Activated naive CD8-positive, alpha-beta T cell treated with anti-CD3 and anti-CD28 coated beads, Interleukin-2, amount 50 U/mL, for 16 hours (primary cell): ENCODE results near the gene DNMT3L.
"Not testable (repeated sequence)": the region's sequence is repeated elsewhere in the genome, so short reads cannot be mapped to it uniquely, and the experiment has no call there.

Experiments
- DNase-seq: peaks from one replicate; pipeline ENCODE4 v3.0.0-alpha.2; 2020; ENCODE audit warnings: low read depth, low spot score

Gene DNMT3L

DNA sequence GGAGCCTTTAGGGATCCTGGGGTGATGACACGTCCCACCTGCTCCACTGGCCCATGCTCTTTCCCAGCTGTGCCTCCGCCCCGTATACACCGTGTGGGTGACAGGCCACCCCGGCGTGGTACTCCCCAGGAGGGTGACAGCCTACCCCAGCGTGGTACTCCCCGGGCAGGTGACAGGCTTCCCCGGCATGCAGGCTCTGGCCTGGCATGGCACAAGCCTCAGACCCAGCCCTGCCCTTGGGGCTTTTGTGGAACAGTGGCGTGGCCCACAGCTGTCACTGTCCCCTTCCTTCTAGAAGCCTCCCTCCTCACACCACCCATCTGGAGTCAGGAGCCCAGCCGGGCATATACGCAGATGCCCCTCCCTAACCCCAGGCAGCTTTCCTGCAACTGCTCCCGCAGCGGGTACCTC is 33.5 kb upstream of the DNMT3L start:
- DNase-seq = no peak

DNA sequence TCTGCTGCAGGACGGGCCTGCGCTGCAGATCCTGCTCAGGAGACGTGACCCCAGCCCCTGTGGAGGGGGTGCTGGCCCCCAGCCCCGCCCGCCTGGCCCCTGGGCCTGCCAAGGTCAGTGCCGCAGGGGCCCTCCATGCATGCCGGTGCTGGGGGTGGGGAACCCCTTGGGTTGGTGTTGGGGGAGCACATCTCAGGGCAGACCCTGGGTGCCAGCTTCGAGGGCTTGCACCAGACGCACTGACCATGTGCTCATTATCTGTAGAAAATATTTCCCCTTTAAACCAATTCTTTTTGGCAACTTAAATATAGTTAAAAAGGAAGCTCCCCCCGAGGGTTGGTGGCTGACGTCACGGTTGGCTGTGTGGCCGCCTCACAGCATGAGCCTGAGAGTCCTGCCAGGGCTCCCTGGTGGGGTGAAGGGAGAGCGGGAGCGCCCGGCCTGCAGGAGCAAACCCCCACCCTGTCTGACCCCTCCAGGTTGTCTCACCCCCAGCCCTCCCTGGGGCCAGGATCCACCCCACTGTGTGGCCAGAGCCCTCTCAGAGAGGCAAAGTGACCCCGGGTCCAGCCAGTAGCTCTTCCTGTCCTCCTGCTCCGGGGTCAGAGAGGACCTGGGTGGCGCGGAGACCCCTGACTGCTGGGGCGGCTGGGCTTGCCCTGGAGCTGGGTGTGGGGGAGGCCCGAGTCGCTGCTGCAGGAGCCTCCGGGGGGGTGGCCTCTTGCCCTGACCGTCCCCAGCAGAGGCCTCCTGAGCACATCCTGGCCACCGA is 32.9 kb upstream of the DNMT3L start:
- no peak for DNase-seq

DNA sequence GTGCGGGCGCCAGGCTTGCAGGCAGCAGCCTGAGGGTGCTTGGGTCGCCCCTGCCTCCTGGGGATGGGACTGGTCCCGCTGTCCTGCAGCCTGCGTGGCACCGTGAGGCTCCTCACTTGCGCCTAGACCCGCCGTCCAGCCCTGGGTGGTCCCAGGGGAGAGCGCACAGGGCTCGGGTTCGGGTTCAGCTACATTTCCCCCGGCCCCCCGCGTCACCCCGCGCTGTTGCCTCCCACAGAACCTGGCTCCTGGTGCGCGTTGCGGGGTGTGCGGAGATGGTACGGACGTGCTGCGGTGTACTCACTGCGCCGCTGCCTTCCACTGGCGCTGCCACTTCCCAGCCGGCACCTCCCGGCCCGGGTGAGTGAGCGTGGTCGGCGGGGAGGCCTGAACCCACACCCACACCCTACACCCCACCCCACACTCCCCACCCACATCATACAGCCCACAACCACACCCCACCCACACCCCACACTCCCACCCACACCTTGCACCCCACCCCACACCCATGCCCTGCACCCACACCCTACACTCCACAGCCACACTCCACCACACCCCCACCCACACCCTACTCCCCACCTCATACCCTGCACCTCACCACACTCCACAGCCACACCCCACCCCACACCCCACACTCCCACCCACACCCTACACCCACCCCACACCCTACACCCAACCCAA is 32.0 kb upstream of the DNMT3L start:
- DNase-seq = no peak

DNA sequence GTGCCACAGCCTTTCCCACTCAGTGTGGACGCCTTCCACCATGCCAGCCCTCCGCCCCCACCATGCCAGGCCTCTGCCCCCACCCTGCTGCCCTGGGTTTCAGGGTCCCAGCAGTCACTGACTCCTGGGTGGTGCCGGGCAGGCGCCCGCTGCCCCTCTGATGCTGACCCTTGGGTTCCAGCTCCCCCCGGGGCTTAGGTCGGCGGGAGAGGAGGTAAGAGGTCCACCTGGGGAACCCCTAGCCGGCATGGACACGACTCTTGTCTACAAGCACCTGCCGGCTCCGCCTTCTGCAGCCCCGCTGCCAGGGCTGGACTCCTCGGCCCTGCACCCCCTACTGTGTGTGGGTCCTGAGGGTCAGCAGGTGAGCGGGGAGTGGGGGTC is 31.1 kb upstream of the DNMT3L start:
- no peak for DNase-seq

DNA sequence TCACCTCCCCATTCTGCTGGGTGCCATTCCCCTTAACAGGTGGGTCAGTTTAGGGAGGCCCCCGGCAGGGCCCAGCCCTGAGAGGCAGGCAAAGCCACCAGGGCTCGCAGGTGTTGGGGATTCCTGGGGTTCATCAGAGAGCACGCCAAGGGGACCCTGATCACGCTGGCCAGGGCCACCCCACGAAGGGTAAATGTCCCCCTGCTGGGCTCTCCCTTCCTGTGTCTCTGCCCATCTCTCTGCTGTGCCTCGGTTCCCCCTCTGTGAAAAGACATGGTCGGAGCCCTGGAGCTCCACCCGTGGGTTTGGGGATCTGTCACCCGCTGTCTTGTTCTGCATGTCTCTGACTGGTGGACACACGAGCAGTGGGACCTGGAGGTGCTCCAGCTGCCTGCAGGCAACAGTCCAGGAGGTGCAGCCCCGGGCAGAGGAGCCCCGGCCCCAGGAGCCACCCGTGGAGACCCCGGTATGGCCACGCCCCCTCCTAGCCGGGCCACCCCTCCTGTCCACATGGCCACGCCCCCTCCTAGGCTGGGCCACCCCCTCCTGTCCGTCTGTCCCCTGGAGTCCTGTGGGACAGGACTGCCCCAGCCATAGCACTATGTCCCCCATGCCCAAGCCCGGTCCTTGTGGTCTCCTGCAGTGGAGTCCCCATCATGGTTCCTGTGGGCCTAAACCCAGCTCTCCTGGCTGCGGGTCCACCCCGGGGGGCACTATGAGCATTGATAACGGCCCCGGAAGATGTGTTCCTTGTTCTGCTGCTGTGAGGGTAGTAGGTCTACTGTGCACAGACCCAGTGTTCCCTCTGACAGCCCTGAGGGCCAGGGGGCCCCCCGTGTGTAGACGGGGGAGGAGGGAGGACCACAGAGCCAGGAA is 30.5 kb upstream of the DNMT3L start:
- no peak for DNase-seq

DNA sequence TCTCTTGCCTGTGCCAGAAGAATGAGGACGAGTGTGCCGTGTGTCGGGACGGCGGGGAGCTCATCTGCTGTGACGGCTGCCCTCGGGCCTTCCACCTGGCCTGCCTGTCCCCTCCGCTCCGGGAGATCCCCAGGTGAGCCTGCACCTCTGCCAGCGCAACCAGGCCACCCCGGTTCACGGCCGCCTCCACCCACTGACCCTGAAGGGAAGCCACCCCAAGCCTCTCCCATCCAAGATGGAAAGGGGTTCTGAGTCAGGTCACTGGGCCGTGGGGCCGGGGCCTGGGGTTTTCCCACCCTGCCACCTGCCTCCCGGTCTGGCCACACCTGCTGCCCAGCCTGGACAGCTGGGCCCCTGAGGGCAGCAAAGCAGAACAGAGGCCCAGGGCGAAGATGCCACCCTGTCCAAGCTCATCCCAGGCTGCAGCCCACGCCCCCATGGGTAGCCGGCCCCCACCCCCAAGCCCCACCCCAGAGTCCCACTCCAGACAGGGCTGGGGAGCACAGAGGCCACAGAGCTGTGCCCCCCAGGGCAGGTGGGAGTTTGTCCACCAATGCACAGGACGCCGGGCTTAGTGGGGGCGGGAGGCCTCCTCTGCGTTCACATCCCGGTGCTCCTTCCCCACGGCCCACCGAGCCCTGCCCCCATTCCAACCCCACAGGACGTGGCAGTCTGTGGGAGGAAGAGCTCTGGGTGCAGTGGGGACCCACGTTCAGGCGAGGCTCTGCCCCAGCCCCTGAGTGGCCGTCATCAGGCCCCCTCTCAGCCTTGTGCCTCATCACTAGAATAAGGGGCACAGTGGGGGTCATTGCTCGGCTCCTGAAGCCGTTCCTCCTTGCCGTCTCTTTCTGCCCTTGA is 29.6 kb upstream of the DNMT3L start:
- DNase-seq = no peak

DNA sequence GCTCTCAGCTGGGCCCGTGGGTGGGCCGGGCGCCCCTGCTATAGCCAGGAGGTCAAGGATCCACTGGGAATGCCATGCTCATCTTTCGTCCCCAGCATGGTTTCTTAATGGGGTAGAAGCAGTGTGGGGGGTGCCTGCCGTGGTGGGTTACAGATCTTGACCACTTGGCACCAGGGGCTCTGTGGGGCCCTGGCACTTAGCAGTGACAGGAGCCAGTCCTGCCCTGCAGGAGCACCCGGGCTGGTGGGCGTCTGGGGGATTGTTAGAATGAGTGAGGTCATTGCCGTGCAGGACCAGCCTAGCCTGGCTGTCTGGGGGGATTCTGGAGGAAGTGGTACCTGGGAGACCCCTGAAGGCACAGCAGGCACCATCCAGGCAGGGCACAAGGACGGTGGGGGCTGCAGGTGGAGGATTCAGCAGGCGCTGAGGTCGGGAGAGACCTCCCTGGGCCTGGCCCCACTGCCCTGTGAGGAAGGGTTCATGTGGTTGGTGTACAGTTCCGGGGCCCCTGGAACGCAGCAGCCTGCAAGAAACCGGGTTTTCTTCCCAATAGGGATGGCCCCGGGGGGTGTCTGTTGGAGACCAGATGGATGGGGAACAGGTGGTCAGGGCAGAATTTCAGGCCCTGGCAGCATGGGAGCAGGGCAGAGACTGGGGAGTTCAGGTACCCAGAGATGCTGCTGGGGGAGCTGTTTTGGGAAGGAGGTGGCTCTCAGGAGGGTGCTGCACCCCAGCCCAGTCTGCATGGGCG is 28.8 kb upstream of the DNMT3L start:
- DNase-seq = no peak

DNA sequence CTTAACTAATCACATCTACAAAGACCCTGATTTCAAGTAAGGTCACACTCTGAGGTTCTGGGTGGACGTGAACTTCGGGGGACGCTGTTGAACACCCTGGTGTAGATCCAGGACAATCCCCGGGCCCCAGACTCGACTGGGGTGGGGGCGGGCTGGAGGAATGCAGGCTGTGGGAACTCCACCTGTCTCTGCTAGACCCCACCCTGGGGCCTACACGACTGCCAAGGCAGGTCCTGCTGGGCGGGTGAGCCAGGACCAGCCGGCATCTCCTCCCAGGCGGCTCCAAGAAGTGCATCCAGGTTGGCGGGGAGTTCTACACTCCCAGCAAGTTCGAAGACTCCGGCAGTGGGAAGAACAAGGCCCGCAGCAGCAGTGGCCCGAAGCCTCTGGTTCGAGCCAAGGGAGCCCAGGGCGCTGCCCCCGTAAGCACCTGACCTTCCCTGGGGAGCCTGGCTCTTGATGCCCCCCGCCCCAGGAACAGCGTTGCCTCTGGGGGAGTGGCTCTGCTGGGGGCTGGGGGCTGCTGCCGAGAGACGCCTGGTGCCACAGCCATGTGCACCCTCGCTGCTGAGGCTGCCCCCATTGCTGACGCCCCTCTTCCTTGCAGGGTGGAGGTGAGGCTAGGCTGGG is 27.8 kb upstream of the DNMT3L start:
- DNase-seq = no peak

DNA sequence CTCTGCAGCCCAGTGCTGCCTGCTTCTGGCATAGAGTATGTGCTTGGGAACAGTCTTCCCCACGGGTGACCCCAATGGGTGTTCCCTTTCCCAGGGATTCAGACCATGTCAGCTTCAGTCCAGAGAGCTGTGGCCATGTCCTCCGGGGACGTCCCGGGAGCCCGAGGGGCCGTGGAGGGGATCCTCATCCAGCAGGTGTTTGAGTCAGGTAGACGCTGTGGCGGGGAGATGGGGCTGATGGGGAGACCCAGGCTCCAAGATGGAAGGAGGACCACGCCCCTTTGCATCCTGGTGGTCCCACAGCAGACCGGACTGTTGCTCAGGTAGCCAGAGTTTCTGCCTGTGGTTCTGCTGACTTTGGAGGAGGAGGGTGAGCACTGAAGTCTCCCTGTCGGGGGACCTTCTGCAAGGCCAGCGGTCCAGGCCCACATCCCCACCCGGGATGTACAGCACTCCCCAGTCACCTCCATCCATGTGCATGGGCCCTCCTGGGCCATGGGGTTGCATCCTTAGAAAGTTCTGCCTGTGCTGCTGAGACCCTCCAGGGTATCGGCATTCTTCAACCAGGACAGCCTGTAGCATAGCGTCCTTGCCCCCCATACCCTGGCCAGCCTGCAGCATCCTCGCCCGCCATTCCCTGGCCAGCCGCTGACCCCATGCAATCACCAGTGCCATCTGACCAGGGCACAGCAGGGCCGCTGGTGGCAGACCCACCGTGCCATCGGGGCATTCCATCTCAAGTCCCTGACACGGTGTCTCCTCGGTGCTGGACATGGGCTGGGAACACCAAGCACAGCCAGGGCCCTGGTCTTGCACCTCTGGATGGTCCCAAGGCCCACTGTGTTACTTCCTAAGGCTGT is 26.8 kb upstream of the DNMT3L start:
- DNase-seq = no peak

DNA sequence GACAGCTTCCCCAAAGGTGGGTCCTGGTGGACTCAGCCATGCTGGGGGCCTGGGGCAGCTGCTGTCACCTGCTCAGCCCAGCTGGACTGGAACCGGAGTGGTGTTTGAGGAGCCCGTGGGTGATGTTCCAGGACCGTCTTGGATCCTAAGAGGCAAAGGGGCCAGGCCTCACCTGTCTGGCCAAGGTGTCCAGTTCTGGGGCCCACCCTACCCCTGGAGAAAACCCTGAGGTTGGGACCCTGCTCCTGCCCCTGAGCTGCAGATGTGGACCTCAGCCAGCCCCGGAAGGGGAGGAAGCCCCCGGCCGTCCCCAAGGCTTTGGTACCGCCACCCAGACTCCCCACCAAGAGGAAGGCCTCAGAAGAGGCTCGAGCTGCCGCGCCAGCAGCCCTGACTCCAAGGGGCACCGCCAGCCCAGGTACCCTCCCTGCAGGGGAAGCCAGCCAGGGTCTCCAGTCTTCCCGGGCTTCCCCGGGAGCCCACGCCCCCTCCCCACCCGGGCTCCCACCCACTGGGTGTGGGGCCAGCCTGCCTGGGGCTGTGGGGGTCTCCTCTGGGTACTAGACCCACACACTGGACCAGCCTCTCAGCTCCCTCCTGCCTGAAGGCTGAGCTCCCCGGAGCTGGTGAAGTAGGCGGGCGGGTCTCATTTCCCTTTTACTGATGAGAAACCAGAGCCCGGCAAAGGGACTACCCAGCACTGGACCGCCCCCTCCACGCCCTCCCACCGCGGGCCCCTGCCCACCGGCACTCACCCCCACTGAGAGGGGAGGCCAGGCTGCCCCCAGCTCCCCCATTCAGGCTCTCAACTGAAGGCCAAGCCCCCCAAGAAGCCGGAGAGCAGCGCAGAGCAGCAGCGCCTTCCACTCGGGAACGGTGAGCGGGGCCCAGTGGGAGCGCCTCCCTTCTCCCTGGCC is 25.3 kb upstream of the DNMT3L start:
- no peak for DNase-seq

DNA sequence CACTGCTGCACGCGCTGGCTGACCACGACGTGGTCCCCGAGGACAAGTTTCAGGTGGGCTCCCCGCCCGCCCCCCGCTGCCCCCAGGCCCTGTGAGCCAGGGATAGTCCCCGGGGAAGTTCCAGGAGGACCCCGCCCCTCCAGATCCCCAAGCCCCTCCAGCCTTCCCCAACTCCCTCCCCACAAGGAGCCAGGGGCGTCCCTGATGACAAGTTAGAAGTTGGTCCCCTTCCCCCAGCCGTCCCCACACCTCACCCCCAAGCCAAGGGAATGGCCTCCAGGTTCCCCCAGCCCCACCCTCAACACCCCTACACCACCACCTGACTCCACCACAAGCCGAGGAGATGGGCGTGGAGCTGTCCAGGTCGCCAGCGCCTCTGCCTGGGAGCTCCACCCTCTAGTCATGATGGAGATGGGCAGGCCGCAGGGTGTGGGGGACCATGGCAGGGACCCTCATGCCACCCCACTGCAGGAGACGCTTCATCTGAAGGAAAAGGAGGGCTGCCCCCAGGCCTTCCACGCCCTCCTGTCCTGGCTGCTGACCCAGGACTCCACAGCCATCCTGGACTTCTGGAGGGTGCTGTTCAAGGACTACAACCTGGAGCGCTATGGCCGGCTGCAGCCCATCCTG is 24.5 kb upstream of the DNMT3L start:
- no peak for DNase-seq

DNA sequence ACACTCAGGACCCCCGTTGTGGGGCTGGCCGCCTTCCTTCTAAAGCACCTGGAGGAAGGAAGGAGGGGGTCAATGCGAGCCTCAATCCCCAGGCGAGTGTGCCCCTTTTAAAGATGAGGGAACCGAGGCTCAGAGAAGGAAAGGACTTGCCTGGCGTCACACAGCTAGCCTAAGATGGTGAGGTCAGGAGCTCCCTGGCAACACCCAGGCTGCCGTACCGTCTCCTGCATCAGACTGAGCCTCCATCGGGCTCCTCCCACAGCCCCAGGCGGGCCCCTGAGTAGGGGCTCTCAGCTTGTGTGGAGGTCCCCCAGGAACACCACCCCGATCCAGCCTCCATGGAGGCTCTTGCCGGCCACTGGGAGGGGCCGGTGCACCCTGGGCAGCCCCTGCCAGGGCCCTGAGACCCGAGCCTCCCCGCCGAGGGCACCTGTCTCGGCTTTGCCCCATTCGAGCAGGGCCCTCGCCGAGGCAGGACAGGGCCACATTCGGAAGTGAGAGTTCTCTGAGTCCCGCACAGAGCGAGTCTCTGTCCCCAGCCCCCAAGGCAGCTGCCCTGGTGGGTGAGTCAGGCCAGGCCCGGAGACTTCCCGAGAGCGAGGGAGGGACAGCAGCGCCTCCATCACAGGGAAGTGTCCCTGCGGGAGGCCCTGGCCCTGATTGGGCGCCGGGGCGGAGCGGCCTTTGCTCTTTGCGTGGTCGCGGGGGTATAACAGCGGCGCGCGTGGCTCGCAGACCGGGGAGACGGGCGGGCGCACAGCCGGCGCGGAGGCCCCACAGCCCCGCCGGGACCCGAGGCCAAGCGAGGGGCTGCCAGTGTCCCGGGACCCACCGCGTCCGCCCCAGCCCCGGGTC is 23.7 kb upstream of the DNMT3L start, which contains the start of gene AIRE:
Gene AIRE, plus strand, starts transcription at position 739 of the 855 bp plus-strand sequence. CDS start 131 bp downstream, outside the sequence.
- no peak for DNase-seq

DNA sequence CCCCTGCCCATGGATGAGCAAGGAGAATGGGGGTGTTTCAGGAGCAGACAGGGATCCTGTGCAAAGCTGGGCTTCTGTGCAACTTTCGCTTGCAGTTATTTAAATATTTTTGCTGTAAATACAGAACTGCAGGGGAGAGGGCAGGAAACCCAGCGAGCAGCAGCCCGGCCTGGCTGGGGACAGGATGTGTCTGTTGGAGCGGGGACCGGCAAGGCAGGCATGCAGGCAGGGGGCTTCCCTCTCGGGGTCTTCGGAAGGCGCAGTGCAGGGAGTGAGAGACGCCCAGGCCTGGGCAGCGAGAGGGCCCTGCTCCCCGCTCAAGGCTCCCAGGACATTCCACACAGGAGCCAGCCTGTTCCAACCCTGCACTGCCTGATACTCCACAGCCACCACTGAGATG is 22.3 kb upstream of the DNMT3L start:
- no peak for DNase-seq

DNA sequence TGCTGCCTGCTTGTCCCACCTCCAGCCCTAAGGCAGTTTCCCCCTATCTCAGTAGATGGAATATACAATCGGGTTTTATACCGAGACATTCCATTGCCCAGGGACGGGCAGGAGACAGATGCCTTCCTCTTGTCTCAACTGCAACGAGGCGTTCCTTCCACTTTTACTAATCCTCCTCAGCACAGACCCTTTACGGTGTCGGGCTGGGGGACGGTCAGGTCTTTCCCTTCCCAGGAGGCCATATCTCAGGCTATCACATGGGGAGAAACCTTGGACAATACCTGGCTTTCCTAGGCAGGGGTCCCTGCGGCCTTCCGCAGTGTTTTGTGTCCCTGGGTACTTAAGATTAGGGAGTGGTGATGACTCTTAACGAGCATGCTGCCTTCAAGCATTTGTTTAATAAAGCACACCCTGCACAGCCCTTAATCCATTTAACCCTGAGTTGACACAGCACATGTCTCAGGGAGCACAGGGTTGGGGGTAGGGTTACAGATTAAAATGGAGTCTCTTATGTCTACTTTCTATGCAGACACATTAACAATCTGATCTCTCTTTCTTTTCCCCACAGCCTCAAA is 21.6 kb upstream of the DNMT3L start:
- not testable (repeated sequence) for DNase-seq

DNA sequence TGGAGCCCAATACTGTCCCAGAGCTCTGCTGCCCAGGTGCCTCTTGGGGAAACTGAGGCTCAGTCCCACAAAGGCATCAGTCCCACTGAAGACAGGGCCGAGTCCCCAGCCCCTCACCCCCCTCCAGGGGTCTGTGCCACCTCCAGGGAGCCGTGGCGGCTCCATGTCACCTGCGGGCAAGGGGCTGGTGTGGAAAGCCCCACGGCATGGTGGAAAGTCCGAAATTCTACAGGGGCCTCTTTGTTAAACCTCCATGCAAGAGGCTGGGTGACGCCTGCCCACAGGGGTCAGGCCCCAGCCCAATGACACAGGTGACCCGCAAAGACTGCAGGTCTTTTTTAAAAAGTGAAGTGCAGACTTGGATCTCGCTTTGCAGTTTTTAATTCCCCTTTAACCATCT is 20.7 kb upstream of the DNMT3L start:
- no peak for DNase-seq

DNA sequence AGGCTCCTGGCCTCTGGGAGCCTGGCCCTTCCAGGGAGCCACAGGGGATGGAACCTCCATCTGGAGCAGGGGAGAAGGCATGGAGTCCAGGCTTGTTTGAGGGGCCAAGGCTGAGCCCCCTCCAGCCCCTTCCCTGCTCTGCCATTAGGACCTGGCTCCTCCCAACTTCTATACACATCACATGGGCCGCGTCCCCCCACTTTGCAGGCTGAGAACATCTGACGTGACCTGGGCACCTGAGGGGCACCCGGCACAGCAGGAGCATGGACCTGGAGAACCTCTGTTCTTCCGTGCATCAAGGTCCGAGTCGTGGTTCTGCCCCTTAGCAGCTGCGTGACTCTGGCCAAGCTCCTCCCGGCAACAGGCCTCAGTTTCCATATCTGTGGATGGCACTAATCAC is 20.1 kb upstream of the DNMT3L start:
- DNase-seq = no peak
